ENCODE results near the gene SLC39A5. TPM values are rescaled to one million over a fixed set of nuclear protein-coding genes. Genes with fewer than 3 reads are reported as not detected.
"Not testable (repeated sequence)": the region's sequence is repeated elsewhere in the genome, so short reads cannot be mapped to it uniquely, and the experiment has no call there.

The SLC39A5 gene
- total RNA-seq, 2 donors from 2014 or later, result not detected

DNA sequence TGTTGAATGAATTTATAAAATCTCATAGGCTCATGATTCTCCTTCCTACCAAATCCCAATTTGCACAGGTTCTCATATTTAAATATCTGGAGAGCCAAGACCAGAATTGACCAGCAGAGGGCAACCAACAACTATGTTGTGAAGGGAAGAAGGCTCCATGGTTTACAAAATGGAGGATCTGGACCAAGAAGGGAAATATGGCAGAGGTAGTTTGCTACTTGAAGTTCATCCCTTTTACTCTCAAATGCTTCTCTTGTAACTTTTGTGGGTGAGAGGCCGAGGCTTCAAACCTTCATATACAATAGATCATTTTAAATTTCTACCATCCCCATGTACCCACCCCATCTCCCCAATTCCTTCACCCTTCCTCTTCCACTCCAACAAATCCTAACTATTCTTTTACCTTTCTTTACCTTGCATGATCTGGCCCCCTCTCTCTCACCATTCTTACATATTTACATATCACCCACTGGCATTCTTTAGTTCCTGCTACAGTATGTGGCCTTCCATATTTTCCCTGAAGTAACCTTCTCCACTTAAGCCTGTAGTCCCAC lies 36.7 kb upstream of the SLC39A5 start:
- peak; percentile 86 for TF ChIP-seq POLR2AphosphoS5 (IDR thresholded peaks at IDR 0.05)
- TF ChIP-seq, protein P1, sequence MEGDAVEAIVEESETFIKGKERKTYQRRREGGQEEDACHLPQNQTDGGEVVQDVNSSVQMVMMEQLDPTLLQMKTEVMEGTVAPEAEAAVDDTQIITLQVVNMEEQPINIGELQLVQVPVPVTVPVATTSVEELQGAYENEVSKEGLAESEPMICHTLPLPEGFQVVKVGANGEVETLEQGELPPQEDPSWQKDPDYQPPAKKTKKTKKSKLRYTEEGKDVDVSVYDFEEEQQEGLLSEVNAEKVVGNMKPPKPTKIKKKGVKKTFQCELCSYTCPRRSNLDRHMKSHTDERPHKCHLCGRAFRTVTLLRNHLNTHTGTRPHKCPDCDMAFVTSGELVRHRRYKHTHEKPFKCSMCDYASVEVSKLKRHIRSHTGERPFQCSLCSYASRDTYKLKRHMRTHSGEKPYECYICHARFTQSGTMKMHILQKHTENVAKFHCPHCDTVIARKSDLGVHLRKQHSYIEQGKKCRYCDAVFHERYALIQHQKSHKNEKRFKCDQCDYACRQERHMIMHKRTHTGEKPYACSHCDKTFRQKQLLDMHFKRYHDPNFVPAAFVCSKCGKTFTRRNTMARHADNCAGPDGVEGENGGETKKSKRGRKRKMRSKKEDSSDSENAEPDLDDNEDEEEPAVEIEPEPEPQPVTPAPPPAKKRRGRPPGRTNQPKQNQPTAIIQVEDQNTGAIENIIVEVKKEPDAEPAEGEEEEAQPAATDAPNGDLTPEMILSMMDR (IDR thresholded peaks at IDR 0.05), result peak; percentile 66 to 96 (median 82)
- TF ChIP-seq POLR2A (IDR thresholded peaks at IDR 0.05), result no peak
- Histone ChIP-seq H3K4me3 (no peak overlapping the region), H3K27ac (no peak overlapping the region), H3K4me1 (replicated peaks) (no peaks in the 10 kb centered on the region), H3K36me3 (no peaks in the 10 kb centered on the region), H3K27me3 (replicated peaks; ENCODE audit: insufficient read depth) (no peaks in the 10 kb centered on the region), H3K9me3 (no peaks in the 10 kb centered on the region)
- peak; percentile 85 for DNase-seq (ENCODE audit: low spot score)
- intact Hi-C loops (cut with DNase I), result loop anchor here (2.0 to 10.0 kb wide), 2 partner anchors 32 to 272 kb away; partner anchors contain the start of genes NABP2 and SPRYD4
- 70% methylated on average over 1 of the region's 1 CpG for WGBS

DNA sequence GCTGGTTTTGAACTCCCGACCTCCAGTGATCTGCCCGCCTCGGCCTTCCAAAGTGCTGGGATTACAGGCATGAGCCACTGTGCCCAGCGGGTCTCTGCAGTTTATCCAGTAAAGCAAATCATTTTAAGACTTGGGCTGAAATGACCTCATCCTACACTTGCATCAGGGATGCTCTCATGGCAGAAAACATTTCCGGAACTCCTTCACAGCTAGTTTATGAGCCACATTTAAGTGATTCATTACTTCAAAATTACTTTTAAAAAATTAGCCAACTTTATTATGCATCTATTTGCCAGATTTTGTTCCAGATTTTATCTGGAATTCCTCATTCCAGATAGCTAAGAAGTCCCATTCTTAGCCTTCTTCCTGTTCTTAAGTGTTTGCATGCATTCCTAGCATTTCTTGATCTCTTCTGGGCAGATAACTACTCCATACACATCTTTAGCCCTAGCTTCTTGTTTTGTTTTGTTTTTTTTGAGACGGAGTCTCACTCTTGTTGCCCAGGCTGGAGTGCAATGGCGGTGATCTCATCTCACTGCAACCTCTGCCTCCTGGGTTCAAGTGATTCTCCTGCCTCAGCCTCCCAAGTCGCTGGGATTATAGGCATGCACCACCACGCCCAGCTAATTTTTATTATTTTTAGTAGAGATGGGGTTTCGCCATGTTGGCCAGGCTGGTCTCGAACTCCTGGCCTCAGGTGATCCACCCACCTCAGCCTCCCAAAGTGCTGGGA lies 32.9 kb upstream of the SLC39A5 start:
- not testable (repeated sequence) for H3K27ac ChIP-seq; H3K4me3 ChIP-seq; H3K9me3 ChIP-seq; H3K27me3 ChIP-seq (replicated peaks; ENCODE audit: insufficient read depth); DNase-seq (ENCODE audit: low spot score); H3K4me1 ChIP-seq (replicated peaks); H3K36me3 ChIP-seq
- intact Hi-C loops (cut with DNase I), result loop anchor here (10.0 kb wide), 1 partner anchor 268 kb away; the partner anchor contains the start of gene SPRYD4
- 55% methylated on average over 11 of the region's 11 CpGs for WGBS

DNA sequence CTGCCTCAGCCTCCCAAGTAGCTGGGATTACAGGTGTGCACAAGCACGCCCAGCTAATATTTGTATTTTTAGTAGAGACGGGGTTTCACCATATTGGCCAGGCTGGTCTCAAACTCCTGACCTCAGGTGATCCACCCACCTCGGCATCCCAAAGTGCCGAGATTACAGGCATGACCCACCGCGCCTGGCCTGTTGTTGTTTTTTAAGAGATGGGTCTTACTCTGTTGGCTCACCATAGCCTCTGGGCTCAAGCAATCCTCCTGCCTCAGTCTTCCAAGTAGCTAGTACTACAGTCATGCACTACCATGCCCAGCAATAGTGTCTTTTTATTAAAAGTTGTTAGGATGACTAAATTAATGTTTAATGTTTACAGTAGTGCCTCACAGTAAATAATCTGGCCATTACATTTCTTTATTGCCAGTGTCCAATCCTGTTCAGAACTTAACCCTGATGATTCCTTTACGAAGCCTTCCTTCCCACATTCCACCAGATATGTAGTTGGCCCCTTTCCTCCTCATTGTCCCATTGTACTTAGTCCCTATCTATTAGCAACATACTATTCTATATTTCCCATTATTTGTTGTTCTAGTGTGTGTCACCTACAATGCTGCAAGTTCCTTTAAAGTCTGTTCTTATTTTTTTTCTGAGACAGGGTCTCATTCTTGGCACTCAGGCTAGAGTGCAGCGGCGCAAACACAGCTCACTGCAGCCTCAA lies 31.8 kb upstream of the SLC39A5 start:
- intact Hi-C loops (cut with DNase I), result loop anchor here (10.0 kb wide), 1 partner anchor 267 kb away; the partner anchor contains the start of gene SPRYD4

DNA sequence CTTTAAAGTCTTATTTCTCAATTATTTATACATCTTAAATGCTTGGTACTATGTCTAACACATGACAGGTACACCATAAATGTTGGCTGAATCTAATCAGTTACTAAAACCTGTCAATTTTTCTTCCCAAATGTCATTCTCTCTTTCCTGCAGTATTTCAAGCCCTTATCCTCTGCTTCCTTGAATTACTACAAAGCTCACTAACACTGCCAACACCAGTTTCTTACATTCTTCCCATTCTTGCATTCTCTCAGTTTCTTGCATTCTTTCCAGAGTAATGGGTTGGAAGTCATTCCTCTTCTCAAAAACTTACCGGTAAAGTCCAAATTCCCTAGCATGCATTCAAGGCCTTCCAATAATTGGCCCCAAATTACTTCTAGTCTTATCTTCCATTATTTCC lies 31.0 kb upstream of the SLC39A5 start:
- Histone ChIP-seq H3K4me1 (replicated peaks) (no peaks in the 10 kb centered on the region), H3K36me3 (no peaks in the 10 kb centered on the region), H3K9me3 (no peaks in the 10 kb centered on the region), H3K27ac (no peak overlapping the region), H3K27me3 (replicated peaks; ENCODE audit: insufficient read depth) (no peaks in the 10 kb centered on the region), H3K4me3 (no peak overlapping the region)
- TF ChIP-seq, protein P1 (IDR thresholded peaks at IDR 0.05), result no peak
- TF ChIP-seq POLR2A (IDR thresholded peaks at IDR 0.05), result no peak
- TF ChIP-seq POLR2AphosphoS5 (IDR thresholded peaks at IDR 0.05), result no peak
- WGBS, result 85% methylated on average over 1 of the region's 1 CpG
- intact Hi-C loops (cut with DNase I), result loop anchor here (10.0 kb wide), 1 partner anchor 266 kb away; the partner anchor contains the start of gene SPRYD4
- no peak for DNase-seq (ENCODE audit: low spot score)

More for the DNA sequence above, 31.8 kb upstream of the SLC39A5 start:
- no peaks in the 10 kb centered on the region for H3K4me1 ChIP-seq (replicated peaks)
- no peaks in the 10 kb centered on the region for H3K27me3 ChIP-seq (replicated peaks; ENCODE audit: insufficient read depth)
- WGBS, result 83% methylated on average over 9 of the region's 9 CpGs
- H3K4me3 ChIP-seq, result no peak overlapping the region
- H3K36me3 ChIP-seq, result no peaks in the 10 kb centered on the region
- H3K27ac ChIP-seq, result no peak overlapping the region
- TF ChIP-seq POLR2AphosphoS5 (IDR thresholded peaks at IDR 0.05), result no peak
- no peak for TF ChIP-seq POLR2A (IDR thresholded peaks at IDR 0.05)
- TF ChIP-seq, protein P1 (IDR thresholded peaks at IDR 0.05), result no peak
- no peak for DNase-seq (ENCODE audit: low spot score)
- no peaks in the 10 kb centered on the region for H3K9me3 ChIP-seq

DNA sequence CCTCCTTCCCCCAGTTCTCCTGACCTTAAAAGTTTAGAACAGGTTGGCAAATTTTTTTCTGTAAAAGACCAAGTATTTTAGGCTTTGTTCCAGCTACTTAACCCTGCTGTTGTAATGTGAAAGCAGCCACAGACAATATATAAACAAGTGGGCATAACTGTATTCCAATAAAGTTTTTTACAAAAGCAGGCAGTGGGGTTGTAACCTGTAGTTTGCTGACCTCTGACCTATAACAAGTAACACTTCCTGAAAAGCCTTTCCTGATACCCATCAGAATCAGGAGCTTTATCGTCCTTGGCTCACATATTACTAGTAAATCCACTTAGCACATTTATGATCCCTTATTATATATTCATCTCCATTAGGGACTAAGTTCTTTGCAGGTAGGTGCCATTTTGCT lies 27.5 kb upstream of the SLC39A5 start:
- Histone ChIP-seq H3K36me3 (peaks cover 0 to 6% of the 10 kb centered on the region in 2 donors), H3K27me3 (replicated peaks; ENCODE audit: insufficient read depth) (no peaks in the 10 kb centered on the region), H3K27ac (no peak overlapping the region), H3K4me3 (no peak overlapping the region), H3K9me3 (no peaks in the 10 kb centered on the region), H3K4me1 (replicated peaks) (no peaks in the 10 kb centered on the region)
- TF ChIP-seq, protein P1 (IDR thresholded peaks at IDR 0.05), result no peak
- TF ChIP-seq POLR2AphosphoS5 (IDR thresholded peaks at IDR 0.05), result no peak
- TF ChIP-seq POLR2A (IDR thresholded peaks at IDR 0.05), result no peak
- 15% methylated on average over 1 of the region's 1 CpG for WGBS
- no peak for DNase-seq (ENCODE audit: low spot score)
- intact Hi-C loops (cut with DNase I), result no loop called here

Measured in prostate gland (tissue), 2 donors.